Caki2 (cell line): ENCODE data around the gene SYNDIG1L. TPM values are rescaled to one million over a fixed set of nuclear protein-coding genes. Genes with fewer than 3 reads are reported as not detected.
"Not testable (repeated sequence)": the region's sequence is repeated elsewhere in the genome, so short reads cannot be mapped to it uniquely, and the experiment has no call there.

ENCODE experiments used
- DNase-seq: peaks from one replicate; pipeline ENCODE4 v3.0.0-alpha.2; 2015; ENCODE audit warnings: low read depth
- in situ Hi-C: cut with HindIII; loops from 2 replicates; pipeline ENCODE4 v1.10.0; 2016; ENCODE audit warnings: low sequenced_read_pairs, low pct_unique_long_range_greater_than_20kb, mixed read lengths
- total RNA-seq: library from RNA; depleted of rRNA; stranded (reverse); fragments of >200 nt; shearing (Covaris generic); gene quantifications from 2 replicates; pipeline ENCODE4 v1.2.3, GENCODE V29; 2014; ENCODE audit warnings: low replicate concordance; rRNA removed

Gene SYNDIG1L
- total RNA-seq, 1 experiment from 2014 or later, result not detected

DNA sequence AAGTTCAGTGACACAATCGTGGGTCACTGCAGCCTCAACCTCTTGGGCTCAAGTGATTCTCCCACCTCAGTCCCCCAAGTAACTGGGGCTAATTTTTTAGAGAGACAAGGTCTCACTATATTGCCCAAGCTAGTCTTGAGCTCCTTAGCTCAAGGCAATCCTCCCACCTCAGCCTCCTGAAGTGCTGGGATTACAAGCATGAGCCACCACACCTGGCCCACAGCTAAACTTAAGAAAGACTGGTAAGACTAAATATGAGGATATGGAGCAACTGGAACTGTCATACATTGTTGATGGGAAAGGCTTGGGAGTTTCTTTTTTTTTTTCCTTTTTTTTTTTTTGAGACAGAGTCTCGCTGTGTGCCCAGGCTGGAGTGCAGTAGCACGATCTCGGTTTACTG, 43.8 kb downstream of the SYNDIG1L start:
- no peak for DNase-seq
- in situ Hi-C loops, result no loop called here

DNA sequence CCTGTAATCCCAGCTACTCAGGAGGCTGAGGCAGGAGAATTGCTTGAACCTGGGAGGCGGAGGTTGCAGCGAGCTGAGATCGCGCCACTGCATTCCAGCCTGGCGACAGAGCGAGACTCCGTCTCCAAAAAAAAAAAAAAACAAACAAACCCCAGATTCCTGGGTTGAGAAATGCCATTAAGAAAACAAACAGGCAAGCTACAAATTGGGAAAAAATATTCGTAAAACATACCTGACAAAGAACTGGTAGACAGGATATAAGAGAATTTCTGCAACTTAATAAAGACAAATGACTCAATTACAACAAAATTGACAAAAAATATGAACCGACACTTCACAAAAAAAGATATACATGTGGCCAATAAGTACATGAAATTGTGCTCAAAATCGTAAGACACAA, 44.4 kb downstream of the SYNDIG1L start:
- DNase-seq, in situ Hi-C loops: not testable (repeated sequence)

DNA sequence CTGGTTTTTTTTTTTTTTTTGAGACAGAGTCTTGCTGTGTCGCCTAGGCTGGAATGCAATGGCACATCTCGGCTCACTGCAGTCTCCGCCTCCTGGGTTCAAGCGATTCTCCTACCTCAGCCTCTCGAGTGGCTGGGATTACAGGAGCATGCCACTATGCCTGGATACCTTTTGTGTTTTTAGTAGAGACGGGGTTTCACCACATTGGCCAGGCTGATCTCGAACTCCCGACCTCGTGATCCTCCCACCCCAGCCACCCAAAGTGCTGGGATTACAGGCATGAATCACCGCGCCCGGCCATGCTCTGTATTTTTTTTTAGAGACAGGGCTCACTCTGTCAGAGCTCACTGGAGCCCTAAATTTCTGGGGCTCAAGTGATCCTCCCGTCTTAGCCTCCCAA, 45.2 kb downstream of the SYNDIG1L start:
- DNase-seq, result no peak
- in situ Hi-C loops, result no loop called here

DNA sequence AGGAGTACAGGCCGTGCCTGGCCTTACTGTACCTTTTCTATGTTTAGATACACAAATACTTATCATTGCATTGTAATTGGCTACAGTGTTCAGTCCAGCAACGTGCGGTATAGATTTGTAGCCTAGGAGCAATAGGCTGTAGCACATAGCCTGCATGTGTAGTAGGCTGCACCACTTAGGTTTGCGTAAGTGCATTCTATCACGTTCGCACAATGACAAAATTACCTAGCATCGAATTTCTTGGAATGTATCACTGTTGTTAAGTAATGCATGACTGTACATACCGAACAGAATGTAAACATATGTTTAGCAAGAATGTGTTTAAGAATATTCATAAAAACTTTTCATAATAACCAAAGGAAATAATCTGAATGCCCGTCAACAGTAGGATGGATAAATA, 45.8 kb downstream of the SYNDIG1L start:
- in situ Hi-C loops, result no loop called here

DNA sequence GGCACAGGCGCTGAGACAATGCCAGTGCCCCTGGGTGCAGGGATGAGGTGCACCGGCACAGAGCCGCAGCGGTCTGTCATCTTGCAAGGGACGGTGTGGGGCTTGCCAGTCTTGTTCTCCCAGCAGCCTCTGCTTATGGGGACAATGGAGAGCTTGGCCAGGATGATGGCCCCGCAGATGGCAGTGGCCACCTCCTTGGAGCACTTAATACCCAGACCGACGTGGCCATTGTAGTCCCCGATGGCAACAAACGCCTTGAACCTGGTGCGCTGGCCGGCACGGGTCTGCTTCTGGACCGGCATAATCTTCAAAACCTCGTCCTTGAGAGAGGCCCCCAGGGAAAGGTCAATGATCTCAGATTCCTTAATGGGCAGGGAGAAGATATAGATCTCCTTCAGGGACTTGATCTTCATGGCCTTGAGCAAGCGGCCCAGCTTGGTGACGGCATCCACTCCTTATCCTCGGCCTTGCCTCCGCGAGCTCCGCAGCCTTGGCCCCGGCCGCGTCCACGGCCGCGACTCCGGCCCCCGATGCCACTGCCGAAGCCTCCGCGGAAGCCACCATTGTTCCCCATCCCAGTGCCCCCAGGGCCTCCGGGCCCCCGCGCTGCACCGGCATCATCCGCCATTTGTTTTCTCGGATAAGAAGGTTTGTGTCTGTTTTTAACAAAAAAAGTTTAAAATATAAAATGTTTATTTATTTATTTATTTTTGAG, 47.9 kb downstream of the SYNDIG1L start:
- in situ Hi-C loops, result no loop called here

More for the DNA sequence above, 45.8 kb downstream of the SYNDIG1L start:
- DNase-seq, result no peak

DNA sequence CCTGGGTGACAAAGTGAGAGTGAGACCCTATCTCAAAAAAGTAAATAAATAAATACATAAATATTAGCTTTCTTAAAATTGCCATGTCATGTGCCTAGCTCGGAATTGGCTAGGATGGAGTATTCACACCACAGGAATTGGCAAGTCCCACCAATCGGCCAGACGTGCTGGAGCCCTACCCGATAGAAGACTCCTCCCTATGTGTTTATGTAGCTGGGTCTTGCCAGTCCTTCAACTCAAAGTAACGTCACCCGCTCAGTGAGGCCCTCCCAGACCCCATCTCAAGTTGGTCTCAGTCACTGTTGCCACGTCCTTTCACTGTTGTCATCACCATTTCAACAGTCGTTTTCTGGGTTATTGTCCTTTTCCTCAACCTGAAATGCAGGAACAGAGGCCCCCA, 57.6 kb downstream of the SYNDIG1L start:
- DNase-seq, result no peak
- in situ Hi-C loops, result loop anchor here (25.0 kb wide), 1 partner anchor 119 kb away; the partner anchor contains the start of genes ISCA2 and NPC2

More for the DNA sequence above, 47.9 kb downstream of the SYNDIG1L start:
- DNase-seq, result no peak

DNA sequence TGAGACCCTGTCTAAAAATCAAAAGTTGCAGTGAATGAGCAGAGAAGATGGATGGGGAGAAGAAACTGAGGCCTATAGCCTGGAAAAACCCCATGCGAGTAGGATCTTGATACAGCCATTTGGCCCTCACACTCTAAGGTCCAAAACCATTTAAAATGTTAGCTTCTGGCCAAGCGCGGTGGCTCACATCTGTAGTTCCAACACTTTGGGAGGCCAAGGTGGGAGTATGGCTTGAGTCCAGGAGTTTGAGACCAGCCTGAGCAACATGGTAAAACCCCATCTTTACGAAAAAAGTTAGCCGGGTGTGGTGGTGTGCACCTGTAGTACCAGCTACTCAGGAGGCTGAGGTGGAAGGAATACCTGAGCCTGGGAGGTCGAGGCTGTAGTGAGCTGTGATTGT, 58.0 kb downstream of the SYNDIG1L start:
- in situ Hi-C loops, result loop anchor here (25.0 kb wide), 1 partner anchor 119 kb away; the partner anchor contains the start of genes ISCA2 and NPC2
- no peak for DNase-seq

DNA sequence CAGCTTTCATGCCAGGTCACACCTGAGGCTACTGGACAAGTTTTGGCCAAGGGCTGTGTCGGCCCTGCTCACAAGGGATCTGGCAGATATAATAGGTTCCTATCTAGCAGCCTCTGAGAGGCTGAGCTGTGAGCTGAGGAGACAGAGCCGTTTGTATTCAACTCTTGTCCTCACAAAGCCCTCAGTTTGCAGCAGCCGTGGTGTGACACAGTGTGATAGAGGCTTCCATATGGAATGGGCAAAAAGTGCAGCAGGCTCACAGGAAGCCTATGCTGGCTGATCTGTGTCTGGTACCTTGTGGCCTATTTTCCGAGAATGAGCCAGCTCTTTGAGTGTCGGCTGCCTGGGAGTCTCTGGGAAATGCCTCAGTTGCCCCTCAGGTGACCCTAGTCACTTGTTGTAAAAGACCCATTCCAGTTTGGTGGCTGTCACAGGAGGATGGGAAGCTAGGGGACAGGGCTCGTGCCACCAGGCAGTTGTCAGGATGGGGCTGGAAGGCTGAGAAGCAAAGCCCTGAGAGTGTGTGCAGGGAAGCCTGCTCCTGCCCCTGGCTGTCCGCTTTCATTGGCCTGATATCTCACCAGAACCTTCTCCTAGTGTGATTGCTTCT, 61.6 kb downstream of the SYNDIG1L start:
- DNase-seq, result no peak
- in situ Hi-C loops, result loop anchor here (25.0 kb wide), 1 partner anchor 123 kb away; the partner anchor contains the start of genes ISCA2 and NPC2

DNA sequence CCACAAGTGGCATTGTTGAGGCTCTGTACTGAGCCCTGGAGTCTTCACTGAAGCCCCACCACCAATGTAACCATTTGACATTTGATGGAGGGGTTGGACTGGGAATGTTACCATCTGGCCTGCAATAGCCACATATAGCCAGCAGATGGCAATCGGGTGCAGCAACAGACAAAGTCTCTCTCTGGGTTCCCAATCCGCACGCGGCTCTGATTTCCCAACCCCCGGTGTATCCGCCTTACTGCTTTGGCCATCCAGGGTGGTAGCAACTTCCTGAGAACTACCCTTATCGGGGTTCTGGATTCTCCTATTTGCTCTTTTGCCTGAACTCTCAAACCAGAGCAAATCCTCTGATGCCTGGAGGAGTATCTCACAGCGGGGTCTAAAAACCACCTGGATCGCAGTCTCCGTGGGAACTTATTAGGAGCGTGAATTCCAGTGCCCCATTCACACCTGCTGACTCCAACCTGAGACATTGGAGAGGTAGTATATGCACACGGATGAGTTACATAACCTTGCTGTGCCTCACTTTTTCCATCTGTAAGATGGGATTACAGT, 63.6 kb downstream of the SYNDIG1L start:
- peak; percentile 34 for DNase-seq
- in situ Hi-C loops, result loop anchor here (25.0 kb wide), 1 partner anchor 125 kb away; the partner anchor contains the start of genes ISCA2 and NPC2

DNA sequence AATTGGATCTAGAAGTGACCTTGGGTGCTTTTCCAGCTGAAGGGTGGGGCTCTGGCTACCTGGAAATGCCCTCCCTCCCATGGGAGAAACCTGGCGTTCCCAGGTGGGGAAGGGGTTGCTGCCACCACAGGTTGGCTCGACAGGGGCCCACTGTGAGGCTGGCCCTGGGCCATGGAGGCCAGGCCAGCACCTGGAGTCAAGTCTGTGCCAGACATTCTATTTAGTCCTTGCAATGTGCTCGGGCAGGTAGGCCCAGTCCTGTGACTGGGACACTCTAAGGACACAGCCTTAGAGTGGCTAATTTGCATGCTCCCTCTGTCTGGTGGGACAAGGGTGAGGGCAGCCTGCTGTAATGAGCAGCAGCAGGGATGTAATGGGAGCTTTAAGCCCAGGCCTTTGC, 65.8 kb downstream of the SYNDIG1L start:
- in situ Hi-C loops, result loop anchor here (25.0 kb wide), 1 partner anchor 127 kb away; the partner anchor contains the start of genes ISCA2 and NPC2
- DNase-seq, result no peak

DNA sequence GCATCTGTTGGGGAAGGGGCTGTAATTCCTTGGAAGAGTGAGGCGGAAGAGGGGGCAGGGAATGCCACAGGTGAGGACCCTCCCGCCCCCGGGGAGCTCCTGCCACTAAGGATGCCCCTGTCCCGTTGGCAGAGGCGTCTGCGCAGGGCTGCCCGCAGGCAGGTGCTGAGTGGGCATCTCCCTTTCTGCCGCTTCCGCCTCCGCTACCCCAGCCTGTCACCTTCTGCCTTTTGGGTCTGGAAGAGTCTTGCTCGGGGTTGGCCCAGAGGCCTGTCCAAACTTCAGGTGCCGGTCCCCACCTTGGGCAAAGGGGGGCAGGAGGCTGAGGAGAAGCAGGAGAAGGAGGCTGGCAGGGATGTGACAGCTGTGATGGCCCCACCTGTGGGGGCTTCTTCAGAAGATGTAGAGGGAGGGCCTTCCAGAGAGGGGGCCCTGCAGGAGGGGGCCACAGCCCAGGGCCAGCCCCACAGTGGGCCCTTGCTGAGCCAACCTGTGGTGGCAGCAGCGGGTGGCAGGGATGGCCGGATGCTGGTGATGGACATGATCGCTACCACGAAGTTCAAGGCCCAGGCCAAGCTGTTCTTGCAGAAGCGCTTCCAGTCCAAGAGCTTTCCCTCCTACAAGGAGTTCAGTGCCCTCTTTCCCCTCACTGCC, 67.7 kb downstream of the SYNDIG1L start:
- DNase-seq, result no peak
- in situ Hi-C loops, result loop anchor here (25.0 kb wide), 1 partner anchor 129 kb away; the partner anchor contains the start of genes ISCA2 and NPC2

DNA sequence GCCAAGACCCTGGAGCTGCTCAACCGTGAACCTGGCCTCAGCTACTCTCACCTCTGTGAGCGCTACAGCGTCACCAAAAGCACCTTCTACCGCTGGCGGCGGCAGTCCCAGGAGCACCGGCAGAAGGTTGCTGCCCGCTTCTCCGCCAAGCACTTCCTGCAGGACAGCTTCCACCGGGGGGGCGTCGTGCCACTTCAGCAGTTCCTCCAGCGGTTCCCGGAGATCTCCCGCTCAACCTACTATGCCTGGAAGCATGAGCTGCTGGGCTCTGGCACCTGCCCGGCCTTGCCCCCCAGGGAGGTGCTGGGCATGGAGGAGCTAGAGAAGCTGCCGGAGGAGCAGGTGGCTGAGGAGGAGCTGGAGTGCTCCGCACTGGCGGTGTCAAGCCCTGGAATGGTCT, 68.4 kb downstream of the SYNDIG1L start:
- in situ Hi-C loops, result loop anchor here (25.0 kb wide), 1 partner anchor 130 kb away; the partner anchor contains the start of genes ISCA2 and NPC2
- DNase-seq, result no peak

DNA sequence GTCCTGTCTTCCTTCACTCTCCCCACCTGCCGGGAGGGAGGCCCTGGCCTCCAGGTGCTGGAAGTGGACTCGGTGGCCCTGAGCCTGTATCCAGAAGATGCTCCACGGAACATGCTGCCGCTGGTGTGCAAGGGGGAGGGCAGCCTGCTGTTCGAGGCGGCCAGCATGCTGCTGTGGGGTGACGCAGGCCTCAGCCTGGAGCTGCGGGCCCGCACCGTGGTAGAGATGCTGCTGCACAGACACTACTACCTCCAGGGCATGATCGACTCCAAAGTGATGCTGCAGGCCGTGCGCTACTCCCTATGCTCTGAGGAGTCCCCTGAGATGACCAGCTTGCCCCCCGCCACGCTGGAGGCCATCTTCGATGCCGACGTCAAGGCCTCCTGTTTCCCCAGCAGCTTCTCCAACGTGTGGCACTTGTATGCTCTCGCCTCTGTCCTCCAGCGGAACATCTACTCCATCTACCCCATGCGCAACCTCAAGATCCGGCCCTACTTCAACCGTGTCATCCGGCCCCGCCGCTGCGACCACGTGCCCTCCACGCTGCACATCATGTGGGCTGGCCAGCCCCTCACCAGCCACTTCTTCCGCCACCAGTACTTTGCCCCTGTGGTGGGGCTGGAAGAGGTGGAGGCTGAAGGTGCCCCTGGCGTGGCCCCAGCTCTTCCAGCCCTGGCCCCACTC, 69.0 kb downstream of the SYNDIG1L start:
- in situ Hi-C loops, result loop anchor here (25.0 kb wide), 1 partner anchor 130 kb away; the partner anchor contains the start of genes ISCA2 and NPC2
- no peak for DNase-seq

Other genes with a start within 250 kb of the SYNDIG1L start
- gene VSX2, start 186.8 kb downstream of the SYNDIG1L start, total RNA-seq, result not detected in 2 replicates
- 29.9 and 31.2 TPM in 2 replicates for gene ABCD4, start 123.3 kb downstream of the SYNDIG1L start, total RNA-seq
- 0.03 TPM in 1 of 2 replicates, not detected in the other for gene VRTN, start 77.7 kb downstream of the SYNDIG1L start, total RNA-seq
- gene NPC2, start 67.1 kb upstream of the SYNDIG1L start, total RNA-seq, result 86.8 and 87.1 TPM in 2 replicates
- 40.9 and 48.5 TPM in 2 replicates for gene ISCA2, start 67.6 kb upstream of the SYNDIG1L start, total RNA-seq
- gene LTBP2, start 186.0 kb upstream of the SYNDIG1L start, total RNA-seq, result 7.6 and 34.4 TPM in 2 replicates